Measurements from ENCODE around the gene NANS.
"Not testable (repeated sequence)": the region's sequence is repeated elsewhere in the genome, so short reads cannot be mapped to it uniquely, and the experiment has no call there.

The NANS gene

DNA sequence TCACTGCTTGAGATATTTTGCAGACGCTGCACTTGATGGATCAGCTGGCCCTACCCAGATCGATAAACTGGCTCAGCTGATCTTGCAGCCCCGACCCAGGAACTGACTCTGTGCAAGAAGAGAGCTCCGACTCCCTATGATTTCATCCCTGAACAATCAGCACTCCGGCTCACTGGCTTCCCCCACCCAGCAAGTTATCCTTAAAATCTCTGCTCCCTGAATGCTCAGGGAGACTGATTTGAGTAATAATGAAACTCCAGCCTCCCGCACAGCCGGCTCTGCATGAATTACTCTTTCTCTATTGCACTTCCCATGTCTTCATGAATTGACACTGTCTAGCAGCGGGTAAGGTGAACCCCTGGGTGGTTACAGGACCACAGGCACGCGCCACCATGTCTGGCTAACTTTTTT, 16.9 kb upstream of the NANS start:
- no peak for DNase-seq

DNA sequence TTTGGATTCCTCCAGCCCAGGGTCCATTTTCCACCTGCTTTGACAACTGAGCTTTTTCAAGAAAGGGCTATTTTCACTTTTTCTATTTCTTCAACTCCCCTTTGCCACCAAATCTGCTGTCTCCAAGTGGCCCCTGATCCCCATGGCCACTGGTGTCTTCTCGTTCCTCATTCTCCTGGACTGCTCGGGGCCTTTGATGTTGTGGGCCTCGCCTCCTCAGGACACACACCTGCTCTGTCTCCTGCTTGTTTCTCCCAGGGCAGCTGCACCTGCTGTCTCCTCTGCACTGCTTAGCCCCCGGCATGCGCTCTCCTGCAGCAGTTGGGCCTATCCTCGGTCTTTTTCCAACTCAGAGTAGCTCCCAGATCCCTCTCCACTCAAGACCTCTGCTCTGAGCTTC, 16.3 kb upstream of the NANS start:
- no peak for DNase-seq

DNA sequence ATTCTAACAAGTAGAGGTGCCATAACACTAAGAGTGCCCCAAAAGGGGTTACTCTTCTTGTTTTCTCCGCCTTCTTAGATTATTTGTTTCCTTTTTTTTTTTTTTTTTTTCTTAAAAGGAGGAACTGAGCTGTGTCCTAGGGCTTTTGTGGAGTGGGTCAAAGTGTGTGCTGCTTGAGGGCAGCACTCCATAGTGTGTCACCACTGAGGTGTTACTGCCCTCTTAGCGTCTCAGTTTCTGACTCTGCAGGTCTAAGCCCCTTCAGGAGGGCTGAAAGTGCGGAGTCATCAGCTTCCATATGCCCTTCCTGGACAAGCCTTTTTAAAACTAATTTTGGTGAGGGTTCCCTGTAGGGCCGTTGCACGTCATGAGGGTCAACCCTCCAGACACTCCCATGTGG, 12.6 kb upstream of the NANS start:
- DNase-seq, result no peak

DNA sequence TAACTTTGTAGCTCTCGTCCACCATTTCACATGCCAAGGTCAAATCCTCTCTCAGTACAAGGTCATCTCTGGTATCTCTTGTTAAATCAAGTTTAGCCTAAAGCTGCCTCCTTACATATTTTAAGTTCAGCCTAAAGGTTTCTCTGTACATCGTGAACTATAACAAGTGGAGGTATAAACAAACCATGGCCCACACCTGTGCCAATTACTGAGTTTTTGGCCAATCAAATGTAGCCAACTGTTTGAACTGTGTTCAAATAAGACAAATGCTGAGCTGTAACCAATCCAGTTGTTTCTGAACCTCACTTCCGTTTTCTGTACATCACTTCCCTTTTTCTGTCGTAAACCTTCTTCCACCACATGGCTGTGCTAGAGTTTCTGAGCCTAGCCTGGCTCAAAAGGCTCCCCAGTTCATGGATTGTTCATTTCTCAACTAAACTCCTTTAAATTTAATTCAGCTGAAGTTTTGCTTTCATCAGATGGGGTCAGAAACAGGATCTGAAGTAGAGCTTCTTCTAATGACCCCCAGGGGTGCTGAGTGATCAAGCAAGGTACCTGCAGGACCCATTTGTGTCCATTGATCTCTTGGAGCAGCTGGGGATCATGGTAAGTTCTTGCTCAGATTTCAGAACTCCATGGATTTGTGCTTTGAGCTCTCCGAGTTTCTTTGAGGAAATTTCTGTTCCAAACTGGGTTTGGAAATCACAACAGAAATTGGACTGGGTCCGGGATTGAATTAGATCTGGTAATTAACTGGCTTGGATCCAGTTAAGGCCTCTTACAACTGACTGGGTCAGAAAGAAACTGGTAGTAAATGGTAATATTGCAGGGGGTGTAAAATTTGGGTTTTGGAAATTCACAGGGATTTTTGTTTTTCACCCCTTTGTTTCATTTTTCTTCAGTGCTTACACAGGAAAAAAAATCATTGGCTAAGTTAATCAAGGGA, 11.0 kb upstream of the NANS start:
- no peak for DNase-seq

DNA sequence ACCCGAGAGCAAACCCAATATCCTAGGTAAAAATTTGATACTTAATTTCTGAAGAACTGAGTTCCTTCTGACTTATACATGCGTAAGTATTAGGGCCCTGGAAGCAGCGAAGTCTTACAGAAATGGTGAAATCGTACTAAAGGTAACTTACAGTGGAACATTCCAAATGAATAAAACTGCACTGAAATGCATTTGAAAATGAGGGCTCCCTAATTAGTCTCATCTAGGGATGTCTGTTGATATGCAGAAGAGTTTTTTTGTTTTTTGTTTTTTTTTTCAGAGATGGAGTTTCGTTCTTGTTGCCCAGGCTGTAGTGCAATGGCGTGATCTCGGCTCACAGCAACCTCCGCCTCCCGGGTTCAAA, 10.4 kb upstream of the NANS start:
- DNase-seq, result no peak

DNA sequence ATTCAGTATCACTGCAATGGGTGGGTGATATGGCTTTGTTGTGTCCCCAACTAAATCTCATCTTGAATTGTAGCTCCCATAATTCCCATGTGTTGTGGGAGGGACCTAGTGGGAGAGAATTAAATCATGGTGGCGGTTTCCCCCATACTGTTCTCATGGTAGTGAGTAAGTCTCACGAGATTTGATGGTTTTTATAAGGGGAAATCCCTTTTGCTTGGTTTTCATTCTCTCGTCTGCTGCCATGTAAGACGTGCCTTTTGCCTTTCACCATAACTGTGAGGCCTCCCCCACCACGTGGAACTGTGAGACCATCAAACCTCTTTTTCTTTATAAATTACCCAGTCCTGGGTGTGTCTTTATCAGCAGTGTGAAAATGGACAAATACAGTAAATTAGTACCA, 9.5 kb upstream of the NANS start:
- no peak for DNase-seq

DNA sequence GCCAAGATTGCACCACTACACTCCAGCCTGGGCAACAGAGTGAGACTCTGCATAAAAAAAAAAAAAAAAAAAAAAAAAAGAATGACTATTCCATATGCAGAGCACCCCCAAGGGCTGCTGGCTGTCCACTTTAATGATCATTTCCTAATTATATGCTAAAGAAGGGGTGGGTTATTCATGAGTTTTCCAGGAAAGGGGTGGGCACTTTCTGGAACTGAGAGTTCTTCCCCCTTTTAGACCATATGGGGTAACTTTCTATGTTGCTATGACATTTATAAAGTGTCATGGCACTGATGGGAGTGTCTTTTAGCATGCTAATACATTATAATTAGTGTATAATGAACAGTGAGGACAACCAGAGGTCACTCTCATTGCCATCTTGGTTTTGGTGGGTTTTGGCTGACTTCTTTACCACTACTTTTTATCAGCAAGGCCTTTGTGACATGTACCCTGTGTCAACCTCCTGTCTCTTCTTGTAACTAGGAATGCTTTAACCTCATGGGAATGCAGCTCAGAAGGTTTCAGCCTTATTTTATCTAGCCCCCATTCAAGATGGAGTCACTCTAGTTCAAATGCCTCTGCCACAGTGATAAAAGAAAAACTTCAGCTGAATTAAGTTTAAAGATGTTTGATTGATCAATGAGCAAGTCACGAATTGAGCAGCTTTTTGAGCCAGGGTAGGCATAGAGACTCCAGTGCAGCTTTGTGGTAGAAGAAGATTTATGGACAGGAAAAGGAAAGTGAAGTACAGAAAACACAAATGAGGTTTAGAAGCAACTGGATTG, 7.1 kb upstream of the NANS start:
- no peak for DNase-seq

DNA sequence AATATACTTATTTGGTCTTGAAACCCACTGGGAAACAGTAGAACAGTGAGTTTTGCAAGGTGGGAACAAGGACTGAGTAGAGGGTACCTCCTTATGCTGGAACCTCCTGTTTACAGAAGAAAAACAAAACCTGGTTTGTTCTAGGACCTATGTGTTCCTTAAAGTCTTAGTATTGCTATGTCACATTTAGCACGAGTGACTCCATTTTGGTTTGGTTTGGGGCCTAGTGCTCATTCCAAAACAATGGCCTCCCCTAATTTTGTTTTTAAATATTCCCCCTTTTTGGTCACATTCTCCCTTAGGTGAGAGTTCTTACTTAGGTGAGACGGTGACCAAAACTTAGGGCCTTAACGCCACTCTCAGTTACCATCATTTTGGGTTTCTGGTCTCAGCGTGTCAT, 6.2 kb upstream of the NANS start:
- DNase-seq, result no peak

DNA sequence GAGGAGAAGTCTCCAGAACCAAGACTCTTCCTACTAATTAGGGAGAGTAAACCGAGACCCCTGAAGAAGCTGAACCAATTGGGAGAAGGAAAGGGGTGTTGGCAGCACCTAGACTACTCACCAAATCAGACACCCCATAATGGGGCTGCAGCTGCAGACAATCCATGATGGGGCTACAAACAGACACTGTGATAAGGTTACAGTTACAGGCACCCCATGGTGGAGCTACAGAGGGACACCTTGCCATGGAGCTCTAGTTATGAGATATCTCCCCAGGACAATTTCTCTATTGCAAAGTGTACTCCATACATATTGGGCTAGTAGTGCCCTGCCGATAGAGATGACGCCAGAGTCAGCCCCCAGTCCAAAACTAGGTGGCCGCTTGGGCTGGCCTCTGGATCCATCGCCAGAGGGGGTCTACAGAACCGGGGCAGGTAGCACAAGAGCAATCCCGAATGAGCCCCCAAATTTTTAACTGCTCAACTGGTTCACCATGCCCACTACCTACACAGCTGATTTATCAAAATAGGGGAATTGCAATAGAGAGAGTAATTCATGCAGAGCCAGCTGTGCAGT, 2.1 kb upstream of the NANS start:
- no peak for DNase-seq

DNA sequence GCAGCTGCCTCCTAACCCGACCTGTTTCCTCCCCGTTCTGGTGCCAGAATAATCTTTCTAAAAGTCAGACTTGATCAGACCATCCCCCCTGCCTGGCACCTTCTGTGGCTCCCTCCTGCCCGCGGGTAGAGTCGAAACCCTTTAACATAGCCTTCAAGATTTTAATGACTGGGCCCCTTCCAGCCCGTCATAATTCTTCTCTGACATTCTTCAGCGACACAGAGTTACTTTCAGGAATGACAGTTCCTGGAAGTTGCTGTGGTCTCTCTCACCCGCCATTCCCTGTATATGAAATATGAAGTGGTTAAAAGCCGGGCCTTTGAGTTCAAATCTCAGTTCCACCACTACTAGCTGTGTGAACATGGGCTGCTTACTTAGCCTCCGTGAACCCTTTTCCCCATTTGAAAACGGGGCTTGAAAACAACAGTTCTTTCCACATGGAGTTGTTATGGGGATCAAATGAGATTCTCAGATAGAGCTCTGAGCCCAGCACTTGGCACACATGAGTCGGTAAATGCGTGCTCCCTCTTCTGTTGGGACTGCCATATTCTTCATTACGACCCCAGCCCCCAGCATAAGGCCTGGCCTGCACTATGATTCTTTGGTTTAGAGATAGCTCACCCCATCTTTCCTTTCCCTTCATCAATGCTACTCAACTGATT, 737 bp downstream of the NANS start:
- DNase-seq, result no peak

DNA sequence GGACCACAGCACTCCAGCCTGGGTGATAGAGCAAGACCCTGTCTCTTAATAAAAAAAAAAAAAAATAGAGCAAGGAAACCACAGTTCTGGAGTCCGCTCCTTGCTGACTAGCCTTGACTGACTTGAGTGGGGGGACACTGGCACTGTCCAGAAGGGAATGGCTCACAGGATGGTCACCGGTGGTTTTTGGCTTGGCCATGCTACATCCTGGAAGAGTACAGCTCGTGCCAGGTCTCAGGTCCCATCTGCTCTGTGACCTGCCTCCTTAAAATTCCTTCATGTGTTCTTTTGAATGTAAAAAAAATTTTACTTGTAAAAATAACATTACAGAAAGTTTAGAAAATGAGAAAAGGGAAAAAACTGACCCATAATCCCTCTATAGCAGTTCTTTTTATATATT, 5.6 kb downstream of the NANS start:
- DNase-seq, result no peak

DNA sequence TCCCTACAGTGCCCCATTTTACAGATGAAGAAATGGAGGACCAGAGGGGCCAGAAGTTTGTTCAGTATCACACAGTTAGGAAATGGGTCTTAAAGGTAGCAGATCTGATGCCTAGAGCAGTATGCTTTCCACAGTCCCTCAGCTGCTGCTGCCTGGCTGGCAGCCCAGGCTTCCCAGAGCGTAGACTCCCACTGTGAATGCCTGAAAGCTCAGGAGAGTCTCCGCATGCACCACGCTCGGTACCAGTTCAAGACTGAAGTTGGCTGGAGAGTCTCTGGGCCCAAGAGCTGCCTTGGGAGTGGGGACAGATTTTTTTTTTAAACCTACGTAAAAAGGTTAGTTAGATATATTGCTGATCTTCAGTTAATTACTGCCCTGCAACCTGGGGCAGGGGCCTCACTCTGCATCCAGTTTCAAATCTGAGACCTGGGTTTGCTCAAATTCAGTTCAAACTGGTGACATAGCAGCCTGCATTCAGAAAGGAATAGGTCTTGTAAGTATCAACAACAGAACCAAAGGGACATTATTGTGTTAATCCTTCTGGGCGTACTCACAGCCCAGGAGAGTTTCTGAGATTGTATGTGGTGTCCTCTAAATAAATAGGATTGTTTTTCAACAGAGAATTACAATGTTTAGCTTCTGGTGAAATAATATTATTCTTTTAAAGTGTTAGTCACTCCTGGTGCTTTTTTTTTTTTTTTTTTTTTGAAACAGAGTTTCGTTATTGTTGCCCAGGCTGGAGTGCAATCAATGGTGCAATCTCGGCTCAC, 8.3 kb downstream of the NANS start:
- DNase-seq, result no peak

DNA sequence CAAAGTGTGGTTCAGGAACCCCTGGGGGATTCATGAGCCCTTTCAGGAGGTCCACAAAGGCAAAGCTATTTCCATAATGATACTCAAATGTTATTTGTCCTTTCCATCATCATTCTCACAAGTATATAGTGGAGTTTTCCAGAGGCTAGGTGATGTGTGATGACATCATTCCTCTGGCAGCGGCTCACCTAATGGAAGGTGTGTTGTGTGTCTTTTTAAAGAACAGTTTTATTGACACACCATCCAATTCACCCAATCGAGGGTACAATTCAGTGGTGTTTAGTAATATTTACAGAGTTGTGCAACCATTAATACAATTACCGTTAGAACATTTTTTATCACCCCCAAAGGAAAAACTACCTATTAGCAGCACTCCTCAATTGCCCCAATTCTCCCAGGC, 9.7 kb downstream of the NANS start:
- no peak for DNase-seq

DNA sequence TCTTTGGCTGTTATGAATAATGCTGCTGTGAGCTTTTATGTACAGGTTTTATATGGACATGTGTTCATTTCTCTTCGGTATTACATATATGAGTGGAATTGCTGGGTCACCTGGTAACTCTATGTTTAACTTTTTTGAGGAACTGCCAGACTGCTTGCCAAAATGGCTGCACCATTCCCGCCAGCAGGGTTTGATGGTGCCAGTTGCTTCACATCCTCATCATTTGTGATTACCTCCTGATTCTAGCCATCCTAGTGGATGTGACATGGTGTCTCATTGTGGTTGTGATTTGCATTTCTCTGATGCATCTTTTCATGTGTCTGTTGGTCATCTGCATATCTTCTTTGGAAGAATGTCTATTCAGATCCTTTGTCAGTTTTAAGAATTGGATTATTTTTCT, 10.7 kb downstream of the NANS start:
- no peak for DNase-seq

DNA sequence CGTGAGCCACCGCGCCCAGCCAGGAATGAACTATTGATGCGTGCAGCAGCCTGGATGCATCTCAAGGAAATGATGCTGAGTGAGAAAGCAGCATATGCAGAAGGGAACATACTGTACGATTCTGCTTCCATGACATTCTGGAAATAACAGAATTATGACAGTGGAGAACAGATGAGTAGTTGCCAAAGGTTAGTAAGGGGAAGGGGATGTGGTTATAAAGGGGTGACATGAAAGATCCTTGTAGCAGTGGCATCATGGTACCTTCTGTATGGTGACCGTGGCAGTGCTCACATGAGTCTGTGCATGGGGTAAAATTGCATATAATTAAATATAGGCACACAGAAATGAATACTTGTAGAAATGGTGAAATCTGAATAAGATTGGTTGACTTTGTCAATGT, 13.0 kb downstream of the NANS start:
- DNase-seq, result no peak

DNA sequence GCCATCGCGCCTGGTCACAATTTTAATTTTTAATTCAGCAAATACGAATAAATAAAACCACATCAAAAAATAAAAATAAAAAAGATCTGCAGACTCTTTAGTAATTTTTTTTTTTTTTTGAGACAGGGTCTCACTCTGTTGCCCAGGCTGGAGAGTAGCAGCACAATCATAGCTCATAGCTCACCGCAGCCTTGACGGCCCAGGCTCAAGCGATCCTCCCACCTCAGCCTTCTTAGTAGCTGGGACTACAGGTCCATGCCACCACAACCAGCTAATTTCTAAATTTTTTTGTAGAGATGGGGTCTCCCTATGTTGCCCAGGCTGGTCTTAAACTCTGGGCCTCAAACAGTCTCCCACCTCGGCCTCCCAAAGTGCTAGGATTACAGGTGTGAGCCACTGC, 14.2 kb downstream of the NANS start:
- DNase-seq, result no peak

DNA sequence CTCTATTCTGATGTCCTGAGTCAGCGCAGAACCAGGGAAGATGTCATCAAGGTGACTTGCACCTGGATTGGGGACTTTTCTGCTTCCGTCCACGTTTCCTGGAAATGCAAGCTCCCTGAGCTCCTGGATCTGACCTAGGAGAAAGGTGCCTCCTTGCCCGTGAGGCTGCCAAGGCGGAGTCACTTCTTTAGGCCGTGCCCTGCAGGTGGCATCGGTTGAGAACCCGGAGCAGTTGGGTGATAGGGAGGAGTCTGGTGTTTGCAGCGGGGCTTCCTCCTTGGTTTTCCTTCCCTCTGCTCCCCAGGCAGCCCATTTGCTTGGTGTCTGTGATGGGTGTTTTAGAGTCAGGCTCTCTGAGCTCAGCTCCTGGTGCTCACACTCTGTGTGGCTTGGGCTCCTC, 15.2 kb downstream of the NANS start:
- DNase-seq, result no peak

DNA sequence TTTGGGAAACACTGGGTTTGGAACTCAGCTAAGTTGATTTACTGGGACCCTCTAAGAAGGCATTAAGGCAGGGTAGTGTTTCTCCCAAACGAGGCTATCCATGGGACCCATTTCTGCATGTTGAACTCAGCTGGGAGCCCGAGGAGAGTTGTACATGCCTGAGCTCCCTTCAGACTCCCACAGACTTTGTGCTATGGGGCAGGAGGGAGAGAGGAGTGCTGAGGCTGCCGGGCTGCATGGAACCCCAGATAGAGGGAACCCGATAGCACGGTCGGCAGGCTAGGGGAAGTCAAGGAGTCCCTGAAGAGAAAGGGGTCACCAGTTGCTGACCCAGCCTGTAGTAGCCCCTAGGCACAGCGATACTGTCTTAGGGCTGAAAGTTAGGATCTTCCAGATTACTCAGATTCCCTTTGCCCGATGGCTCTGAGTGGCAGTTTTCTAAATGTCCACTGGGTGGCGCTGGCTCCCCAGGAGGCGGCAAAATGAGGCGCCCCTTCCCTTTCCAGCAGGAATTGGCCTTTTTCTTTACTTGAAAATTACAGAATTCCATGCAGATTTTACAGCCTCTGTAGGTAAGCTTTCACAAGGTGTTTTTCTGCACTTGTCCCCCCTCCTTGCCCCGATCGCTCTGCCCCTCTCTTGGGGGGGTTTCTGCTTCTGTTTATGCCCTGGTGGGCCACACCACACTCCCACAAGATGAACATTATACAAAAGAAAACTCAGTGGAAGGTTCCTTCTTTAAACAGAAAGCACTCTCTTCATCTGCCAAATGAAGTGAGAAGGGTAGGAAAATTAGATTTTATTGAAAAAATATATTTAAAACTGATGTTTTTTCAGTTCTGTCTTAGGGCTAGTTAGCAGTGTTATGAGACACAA, 17.8 kb downstream of the NANS start:
- peak; percentile 0 for DNase-seq

DNA sequence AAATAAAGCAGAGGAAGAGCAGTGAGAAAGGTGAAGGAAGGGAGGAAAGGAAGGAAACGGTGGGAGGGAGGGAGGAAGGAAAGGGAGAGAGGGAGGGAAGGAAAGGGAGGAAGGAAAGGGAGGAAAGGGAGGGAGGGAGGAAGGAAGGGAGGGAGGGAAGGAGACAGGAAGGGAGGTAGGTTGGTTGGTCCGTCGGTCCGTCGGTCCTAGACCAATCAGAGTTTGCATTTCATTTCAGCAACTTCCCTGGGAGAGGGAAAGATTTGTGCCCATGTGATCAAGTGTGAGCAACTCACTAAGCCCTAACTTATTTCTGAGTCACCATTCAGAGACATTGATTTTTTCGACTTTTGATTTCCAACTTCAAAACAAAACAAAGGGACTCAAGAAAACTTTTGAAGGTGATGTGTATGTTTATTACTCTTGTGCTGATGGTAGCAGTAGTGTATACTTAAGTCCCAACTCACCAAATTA, 18.8 kb downstream of the NANS start:
- DNase-seq, result no peak

DNA sequence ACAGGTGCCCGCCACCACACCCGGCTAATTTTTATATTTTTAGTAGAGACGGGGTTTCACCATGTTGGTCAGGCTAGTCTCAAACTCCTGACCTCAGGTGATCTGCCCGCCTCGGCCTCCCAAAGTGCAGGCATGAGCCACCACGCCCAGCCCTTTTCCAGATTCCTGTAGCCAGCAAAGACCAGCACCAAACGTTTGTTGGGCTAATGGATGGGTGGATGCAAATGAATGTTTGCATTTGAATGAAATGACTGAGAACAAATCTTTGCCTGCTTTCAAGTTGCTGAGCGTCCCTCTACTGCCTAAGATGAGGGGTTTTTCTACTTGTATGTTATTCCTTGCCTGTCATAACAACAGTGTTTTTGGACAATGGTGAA, 20.0 kb downstream of the NANS start:
- not testable (repeated sequence) for DNase-seq

DNA sequence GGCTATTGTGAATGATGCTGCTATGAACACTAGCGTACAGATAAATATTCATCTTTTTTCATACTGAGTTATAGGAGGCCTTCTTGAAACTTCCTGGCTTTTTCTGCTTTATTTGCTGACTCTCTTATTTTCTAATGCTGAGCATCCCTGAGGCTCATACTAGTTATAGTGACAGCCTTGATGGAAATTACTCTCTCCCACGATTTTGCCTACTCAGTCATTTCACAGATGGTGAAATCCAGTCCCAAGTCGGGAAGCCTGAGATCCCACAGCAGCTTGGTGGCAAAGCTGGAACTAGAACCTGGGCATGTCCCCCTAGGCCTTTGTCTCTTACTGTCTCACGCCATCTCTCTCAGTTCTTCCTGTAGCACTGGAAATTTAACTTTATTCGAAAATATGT, 22.4 kb downstream of the NANS start:
- DNase-seq, result no peak

DNA sequence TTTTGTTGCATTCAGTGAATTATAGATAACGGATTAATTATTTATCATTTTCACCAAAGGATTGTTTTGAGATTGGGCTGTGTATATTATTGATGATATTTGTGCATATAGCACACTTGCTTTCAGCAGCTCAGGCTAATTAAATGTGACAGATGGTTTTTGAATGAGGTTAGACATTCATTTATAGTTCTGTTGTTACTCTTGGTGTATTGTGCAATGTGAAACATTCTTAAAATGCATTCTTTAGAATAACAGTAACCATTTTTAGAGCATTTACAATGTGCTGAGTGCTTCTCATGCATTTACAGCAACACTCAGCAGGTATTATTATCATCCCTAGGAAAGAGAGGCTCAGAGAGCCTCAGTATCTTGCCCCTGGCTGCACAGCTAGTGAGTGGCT, 23.8 kb downstream of the NANS start:
- DNase-seq, result no peak
